Gastrocnemius medialis (tissue), 4 donors: ENCODE measurements around the gene KLF11.
"Not testable (repeated sequence)": the region's sequence is repeated elsewhere in the genome, so short reads cannot be mapped to it uniquely, and the experiment has no call there.

ENCODE experiments used
- POLR2A ChIP-seq, 2 donors: fragments of 450-650 bp; IDR thresholded peaks; one replicate each; pipeline ENCODE4 v1.6.1; 2017; ENCODE audit warnings: antibody characterized with exemption in 2 of 2, mild to moderate bottlenecking in 2 of 2, moderate library complexity in 2 of 2
- TF ChIP-seq, protein P1 (sequence below), 5 experiments: fragments of 450-650 bp in 3 of 5; fragments of 200-600 bp in 2 of 5; sonication (generic) in 2 of 5; IDR thresholded peaks in 4 of 5; conservative IDR thresholded peaks in 1 of 5; 1 replicate in 4 of 5; 2 replicates in 1 of 5; pipeline ENCODE4 v1.5.1; 2016 to 2019; ENCODE audit warnings: antibody characterized with exemption in 5 of 5, mild to moderate bottlenecking in 3 of 5, moderate library complexity in 3 of 5

DNA sequence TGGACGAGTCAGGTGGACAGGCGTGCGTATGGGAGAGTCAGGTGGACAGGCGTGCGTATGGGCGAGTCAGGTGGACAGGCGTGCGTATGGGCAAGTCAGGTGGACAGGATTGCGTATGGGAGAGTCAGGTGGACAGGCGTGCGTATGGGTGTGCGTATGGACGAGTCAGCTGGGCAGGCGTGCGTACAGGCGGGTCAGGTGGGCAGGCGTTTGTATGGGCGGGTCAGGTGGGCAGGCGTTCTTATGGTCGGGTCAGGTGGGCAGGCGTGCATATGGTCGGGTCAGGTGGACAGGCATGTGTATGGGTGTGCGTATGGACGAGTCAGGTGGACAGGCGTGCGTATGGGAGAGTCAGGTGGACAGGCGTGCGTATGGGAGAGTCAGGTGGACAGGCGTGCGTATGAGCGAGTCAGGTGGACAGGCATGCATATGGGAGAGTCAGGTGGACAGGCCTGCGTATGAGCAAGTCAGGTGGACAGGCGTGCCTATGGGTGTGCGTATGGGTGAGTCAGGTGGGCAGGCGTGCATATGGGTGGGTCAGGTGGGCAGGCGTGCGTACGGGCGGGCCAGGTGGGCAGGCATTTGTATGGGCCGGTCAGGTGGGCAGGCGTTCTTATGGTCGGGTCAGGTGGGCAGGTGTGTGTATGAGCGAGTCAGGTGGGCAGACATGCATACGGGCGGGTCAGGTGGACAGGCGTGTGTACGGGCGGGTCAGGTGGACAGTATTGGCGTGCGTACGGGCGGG, 32.3 kb upstream of the KLF11 start:
- TF ChIP-seq POLR2A (IDR thresholded peaks at IDR 0.05), result not testable (repeated sequence)
- TF ChIP-seq, protein P1, sequence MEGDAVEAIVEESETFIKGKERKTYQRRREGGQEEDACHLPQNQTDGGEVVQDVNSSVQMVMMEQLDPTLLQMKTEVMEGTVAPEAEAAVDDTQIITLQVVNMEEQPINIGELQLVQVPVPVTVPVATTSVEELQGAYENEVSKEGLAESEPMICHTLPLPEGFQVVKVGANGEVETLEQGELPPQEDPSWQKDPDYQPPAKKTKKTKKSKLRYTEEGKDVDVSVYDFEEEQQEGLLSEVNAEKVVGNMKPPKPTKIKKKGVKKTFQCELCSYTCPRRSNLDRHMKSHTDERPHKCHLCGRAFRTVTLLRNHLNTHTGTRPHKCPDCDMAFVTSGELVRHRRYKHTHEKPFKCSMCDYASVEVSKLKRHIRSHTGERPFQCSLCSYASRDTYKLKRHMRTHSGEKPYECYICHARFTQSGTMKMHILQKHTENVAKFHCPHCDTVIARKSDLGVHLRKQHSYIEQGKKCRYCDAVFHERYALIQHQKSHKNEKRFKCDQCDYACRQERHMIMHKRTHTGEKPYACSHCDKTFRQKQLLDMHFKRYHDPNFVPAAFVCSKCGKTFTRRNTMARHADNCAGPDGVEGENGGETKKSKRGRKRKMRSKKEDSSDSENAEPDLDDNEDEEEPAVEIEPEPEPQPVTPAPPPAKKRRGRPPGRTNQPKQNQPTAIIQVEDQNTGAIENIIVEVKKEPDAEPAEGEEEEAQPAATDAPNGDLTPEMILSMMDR (IDR thresholded peaks at IDR 0.05 in 4 of 5, conservative IDR thresholded peaks at IDR 0.05 in 1 of 5), result not testable (repeated sequence)
